GM12878 (cell line): ENCODE data around the gene WSCD1. TPM values are rescaled to one million over a fixed set of nuclear protein-coding genes. Genes with fewer than 3 reads are reported as not detected.

Source experiments
- EED ChIP-seq: sonication (generic); IDR thresholded peaks from 2 replicates; pipeline ENCODE4 v1.6.1; 2016; ENCODE audit warnings: antibody characterized with exemption, low read depth
- FOXM1 ChIP-seq: IDR thresholded peaks from 2 replicates; pipeline ENCODE4 v1.6.1; 2012; ENCODE audit warnings: low read depth, mild to moderate bottlenecking, inconsistent platforms, low read length, moderate library complexity
- HDAC2 ChIP-seq: fragments of 200-600 bp; sonication (generic); IDR thresholded peaks from 2 replicates; pipeline ENCODE4 v1.6.1; 2017
- IRF5 ChIP-seq: fragments of 450-650 bp; IDR thresholded peaks from 2 replicates; pipeline ENCODE4 v1.6.1; 2017; ENCODE audit warnings: borderline replicate concordance
- STAT1 ChIP-seq: fragments of 450-650 bp; conservative IDR thresholded peaks from 2 replicates; pipeline ENCODE4 v1.6.1; 2014; ENCODE audit warnings: antibody characterized with exemption, mild to moderate bottlenecking
- ZBTB40 ChIP-seq: fragments of 450-650 bp; IDR thresholded peaks from 2 replicates; pipeline ENCODE4 v1.6.1; 2016; ENCODE audit warnings: mild to moderate bottlenecking, moderate library complexity, borderline replicate concordance
- ZSCAN29 ChIP-seq: fragments of 450-650 bp; IDR thresholded peaks from 2 replicates; pipeline ENCODE4 v1.6.1; 2017; ENCODE audit warnings: mild to moderate bottlenecking, moderate library complexity
- polyA plus RNA-seq, 11 experiments: library from polyadenylated mRNA; depleted of rRNA in 4 of 11; unstranded in 6 of 11; stranded (reverse) in 5 of 11; fragments of >200 nt; fragmentation: Nextera tagmentation in 4 of 11; fragmentation: Illumina TruSeq in 1 of 11; extraction: Ambion mirVana in 4 of 11; extraction: Trizol in 1 of 11; gene quantifications; 1 replicate in 1 of 11; 2 replicates in 10 of 11; pipeline versions ENCODE4 v1.2.1 to v1.2.3, GENCODE V29; 2011 to 2016; ENCODE audit warnings: inconsistent platforms in 2 of 11, missing spikeins in 2 of 11, low read depth in 1 of 11
- total RNA-seq, 4 experiments: library from RNA; depleted of rRNA in 3 of 4; stranded (reverse); fragments of >200 nt in 3 of 4; fragmentation: Illumina TruSeq in 1 of 4; extraction: Trizol in 1 of 4; gene quantifications; 2 replicates each; pipeline versions ENCODE4 v1.2.1 to v1.2.3, GENCODE V29; 2013 to 2021
- TF ChIP-seq, protein P1 (sequence below): IDR thresholded peaks from 2 replicates; pipeline ENCODE4 v1.6.1; 2012; ENCODE audit warnings: improper control_type of control experiment, low read depth, low read length; ENCODE audit not compliant: insufficient replicate concordance

The WSCD1 gene
- total and polyA plus RNA-seq, 10 of the 15 experiments (the other 5 are each of a cell fraction or from before 2014, with no cell fraction given) = 0.01 to 0.16 TPM; not detected in 8

- TF ChIP-seq STAT1 (no peak), HDAC2 (no peak), ZSCAN29 (no peak), IRF5 (no peak), EED (no peak), ZBTB40 (no peak), FOXM1 (no peak)
- TF ChIP-seq, protein P1, sequence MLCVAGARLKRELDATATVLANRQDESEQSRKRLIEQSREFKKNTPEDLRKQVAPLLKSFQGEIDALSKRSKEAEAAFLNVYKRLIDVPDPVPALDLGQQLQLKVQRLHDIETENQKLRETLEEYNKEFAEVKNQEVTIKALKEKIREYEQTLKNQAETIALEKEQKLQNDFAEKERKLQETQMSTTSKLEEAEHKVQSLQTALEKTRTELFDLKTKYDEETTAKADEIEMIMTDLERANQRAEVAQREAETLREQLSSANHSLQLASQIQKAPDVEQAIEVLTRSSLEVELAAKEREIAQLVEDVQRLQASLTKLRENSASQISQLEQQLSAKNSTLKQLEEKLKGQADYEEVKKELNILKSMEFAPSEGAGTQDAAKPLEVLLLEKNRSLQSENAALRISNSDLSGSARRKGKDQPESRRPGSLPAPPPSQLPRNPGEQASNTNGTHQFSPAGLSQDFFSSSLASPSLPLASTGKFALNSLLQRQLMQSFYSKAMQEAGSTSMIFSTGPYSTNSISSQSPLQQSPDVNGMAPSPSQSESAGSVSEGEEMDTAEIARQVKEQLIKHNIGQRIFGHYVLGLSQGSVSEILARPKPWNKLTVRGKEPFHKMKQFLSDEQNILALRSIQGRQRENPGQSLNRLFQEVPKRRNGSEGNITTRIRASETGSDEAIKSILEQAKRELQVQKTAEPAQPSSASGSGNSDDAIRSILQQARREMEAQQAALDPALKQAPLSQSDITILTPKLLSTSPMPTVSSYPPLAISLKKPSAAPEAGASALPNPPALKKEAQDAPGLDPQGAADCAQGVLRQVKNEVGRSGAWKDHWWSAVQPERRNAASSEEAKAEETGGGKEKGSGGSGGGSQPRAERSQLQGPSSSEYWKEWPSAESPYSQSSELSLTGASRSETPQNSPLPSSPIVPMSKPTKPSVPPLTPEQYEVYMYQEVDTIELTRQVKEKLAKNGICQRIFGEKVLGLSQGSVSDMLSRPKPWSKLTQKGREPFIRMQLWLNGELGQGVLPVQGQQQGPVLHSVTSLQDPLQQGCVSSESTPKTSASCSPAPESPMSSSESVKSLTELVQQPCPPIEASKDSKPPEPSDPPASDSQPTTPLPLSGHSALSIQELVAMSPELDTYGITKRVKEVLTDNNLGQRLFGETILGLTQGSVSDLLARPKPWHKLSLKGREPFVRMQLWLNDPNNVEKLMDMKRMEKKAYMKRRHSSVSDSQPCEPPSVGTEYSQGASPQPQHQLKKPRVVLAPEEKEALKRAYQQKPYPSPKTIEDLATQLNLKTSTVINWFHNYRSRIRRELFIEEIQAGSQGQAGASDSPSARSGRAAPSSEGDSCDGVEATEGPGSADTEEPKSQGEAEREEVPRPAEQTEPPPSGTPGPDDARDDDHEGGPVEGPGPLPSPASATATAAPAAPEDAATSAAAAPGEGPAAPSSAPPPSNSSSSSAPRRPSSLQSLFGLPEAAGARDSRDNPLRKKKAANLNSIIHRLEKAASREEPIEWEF = no peak
Measured at GRCh38 chr17:6035801-6036394, 34.3 kb upstream of the WSCD1 start (continued).
